ENCODE results near the gene DAPK2.

DNA sequence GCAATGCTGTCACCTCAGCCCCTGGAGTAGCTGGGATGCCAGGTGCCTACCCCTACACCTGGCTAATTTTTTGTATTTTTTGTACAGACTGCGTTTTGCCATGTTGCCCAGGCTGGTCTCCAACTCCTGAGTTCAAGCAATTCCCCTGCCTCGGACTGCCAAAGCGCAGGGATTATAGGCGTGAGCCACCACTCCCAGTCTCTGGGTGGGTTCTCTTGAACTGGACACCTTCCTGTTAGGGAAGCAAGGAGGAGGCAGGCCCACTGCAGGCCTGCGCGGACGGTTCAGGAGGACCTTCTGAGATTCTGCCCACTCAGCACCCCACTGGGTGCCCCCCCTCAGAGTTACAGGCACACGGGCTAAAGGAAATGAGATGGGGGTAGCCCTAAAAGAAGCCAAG, 138.8 kb downstream of the DAPK2 start:
- TF ChIP-seq BHLHE40 (IDR thresholded peaks at IDR 0.05; ENCODE audit: borderline replicate concordance), result no peak
- no peak for TF ChIP-seq ARNT (IDR thresholded peaks at IDR 0.05)
- TF ChIP-seq CTBP1 (IDR thresholded peaks at IDR 0.05; ENCODE audit: borderline replicate concordance), result no peak
- no peak for TF ChIP-seq ZNF384 (IDR thresholded peaks at IDR 0.05)
- TF ChIP-seq FOXK2 (IDR thresholded peaks at IDR 0.05), result no peak

Measured in HEK293T (cell line).